IPS-11a (cell line): ENCODE measurements around the gene AMN.
"Not testable (repeated sequence)": the region's sequence is repeated elsewhere in the genome, so short reads cannot be mapped to it uniquely, and the experiment has no call there.

Experiments used
- H3K4me3 ChIP-seq: one replicate; pipeline ENCODE4 v1.5.1; 2013; ENCODE audit warnings: low read depth, low read length, control low read depth

AMN gene

GRCh38 chr14:102922490-102923200, at the start of gene AMN:
AMN (plus strand) TSS chr14:102922663; CDS start chr14:102922689, 26 bp downstream.
- peak within 1 kb of the TSS; percentile 18 for H3K4me3 ChIP-seq

DNA sequence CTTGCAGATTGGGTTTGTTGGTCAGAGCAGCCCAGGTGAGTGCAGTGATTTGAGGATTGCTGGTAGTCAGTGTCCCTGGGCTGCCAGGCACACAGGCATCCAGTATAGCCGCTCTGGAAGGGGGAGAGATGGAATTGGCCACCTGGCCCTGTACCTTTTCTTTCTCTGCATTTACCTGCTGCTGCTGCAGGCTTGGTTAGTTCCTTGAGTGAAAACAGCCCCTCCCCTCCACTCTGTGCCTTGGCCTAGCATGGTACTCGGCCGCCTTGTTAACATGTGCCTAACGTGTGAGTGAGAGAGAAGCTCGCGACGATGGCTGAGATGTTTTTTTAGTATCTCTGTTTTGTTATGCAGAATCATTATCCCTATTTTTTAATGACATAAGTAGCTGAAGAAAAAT, 49.3 kb upstream of the AMN start:
- no peak overlapping the region for H3K4me3 ChIP-seq

- no peak overlapping the region for H3K4me3 ChIP-seq
Measured at GRCh38 chr14:102873546-102874061, 48.9 kb upstream of the AMN start.

DNA sequence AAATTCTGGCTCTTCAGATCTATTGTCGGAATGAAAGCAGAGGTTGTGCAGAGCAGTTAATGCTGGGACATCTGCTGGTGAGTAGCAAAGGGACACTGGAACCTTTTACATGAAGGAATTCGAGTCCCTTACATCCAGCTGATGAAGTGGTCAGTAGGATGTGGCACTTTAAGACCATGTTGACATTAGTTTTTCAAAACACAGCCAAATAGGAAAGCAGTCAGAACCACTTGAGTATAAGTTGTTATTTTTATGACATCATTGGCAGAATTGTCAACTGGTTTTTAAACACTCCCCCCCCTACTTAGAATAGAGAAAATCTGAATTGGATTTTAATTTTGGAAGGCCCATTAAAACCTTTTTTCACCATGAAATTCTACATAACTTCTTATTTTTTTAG, 46.8 kb upstream of the AMN start:
- H3K4me3 ChIP-seq: no peak overlapping the region

GRCh38 chr14:102877511-102877910, 45.0 kb upstream of the AMN start:
- H3K4me3 ChIP-seq: not testable (repeated sequence)

GRCh38 chr14:102878174-102878969, 44.1 kb upstream of the AMN start:
- no peak overlapping the region for H3K4me3 ChIP-seq

GRCh38 chr14:102878970-102879460, 43.4 kb upstream of the AMN start:
- H3K4me3 ChIP-seq: no peak overlapping the region

- H3K4me3 ChIP-seq: no peak overlapping the region
Measured at GRCh38 chr14:102882226-102882906, 40.1 kb upstream of the AMN start.

DNA sequence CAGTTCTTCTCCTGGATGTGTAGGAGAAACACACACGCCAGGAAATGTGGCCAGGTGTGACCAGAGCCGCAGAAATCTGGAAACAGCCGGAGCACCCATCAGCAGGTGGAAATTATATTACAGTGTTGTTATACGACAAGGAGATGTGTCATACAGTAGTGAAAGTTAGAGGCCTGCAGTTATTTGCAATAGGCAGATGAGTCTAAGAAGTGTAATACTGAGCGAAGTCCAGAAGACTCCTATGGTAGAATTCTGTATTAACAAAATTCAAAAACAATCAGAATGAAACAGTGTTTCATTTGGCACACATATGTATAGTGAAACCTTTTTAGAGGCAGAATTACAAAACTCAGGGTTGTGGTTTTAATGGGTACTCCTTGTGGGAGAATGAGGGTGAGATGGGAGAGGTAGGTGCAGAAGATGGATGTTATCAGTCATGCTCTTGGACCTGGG, 39.3 kb upstream of the AMN start:
- H3K4me3 ChIP-seq: no peak overlapping the region

GRCh38 chr14:102883554-102883953, 38.9 kb upstream of the AMN start:
- H3K4me3 ChIP-seq: no peak overlapping the region

DNA sequence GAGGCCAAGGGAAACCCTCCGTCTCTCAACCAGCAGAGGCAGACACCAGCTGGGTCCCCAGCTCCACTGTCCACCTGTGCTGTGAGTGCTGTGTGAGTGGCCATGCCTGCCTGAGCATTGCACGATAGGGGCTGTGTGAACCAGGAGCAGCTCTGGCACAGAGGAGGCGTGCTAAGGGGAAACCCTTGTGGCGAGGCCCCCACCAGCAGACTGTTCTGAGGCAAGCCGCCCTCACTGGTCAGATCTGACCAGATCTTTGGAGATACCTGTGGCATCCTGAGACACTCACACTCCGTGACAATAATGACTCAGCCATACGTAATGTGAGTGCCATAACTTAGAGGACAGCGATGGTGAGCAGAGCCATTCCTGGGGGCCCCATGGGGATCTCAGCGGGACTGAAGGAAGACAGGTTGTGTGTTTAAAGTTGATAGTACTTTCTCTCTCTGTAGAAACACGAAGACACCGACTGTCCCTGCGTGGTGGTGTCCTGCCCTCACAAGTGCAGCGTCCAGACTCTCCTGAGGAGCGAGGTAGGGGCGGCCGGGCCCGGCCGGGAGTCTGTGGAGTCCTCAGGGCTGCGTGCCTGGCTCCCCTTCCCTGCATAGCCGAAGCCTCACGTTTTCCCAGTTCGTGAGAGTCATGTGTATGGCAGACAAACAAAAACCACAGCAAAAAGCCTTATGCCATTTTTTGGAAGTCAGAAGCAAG, 36.6 kb upstream of the AMN start:
- H3K4me3 ChIP-seq: no peak overlapping the region

DNA sequence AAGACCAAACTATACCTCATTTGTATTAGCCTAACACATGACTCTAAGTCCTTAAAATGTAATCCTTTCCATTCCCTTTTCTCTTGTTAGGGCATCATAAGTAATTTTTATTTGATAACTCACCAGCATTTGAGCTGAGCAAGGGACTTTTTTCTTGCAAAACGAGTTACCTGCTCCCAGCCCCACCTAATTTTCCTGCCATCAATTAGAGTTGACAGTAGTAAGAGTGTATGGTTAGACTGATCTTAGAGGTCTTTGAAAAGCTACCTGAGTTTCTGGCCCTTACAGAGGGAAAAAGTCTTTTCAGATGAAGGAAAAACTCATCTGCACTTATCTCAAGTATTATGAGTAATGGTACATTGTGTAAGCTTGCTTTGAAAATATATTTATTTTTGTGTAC, 33.7 kb upstream of the AMN start:
- no peak overlapping the region for H3K4me3 ChIP-seq

DNA sequence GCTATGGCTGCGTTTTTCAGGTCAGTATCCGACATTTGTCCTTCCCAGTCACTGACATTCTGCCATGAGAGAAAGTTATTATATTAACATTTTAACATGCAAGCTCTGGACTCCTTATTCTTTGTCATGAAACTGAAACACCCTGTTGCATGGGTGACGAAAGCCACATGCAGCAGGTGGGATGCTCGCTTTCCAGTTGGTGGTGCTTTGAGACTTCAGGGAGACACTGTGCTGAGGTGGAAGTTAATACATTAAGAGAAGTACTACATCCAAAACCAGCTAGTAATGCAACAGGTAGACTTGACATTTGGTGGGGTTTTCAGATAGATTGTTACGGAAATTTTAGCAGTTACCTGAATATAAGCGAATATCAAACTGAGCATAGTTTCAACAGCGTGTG, 32.8 kb upstream of the AMN start:
- no peak overlapping the region for H3K4me3 ChIP-seq

DNA sequence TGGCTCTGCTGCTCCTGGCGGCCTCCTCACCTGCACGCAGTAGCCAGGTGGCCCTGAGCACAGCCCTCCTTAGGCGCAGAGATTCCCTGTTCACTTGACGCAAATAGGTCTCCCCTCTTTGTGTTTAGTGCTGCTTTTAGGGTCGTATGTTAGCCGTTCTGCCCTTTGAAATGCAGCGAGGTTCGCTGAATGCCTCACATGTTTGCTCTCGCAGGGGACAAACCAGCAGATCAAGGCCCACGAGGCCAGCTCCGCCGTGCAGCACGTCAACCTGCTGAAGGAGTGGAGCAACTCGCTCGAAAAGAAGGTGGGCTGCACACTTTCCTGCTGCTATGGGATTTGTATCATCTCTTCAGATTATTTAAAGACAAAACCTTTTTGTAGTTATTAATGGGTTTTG, 31.4 kb upstream of the AMN start:
- H3K4me3 ChIP-seq: no peak overlapping the region

DNA sequence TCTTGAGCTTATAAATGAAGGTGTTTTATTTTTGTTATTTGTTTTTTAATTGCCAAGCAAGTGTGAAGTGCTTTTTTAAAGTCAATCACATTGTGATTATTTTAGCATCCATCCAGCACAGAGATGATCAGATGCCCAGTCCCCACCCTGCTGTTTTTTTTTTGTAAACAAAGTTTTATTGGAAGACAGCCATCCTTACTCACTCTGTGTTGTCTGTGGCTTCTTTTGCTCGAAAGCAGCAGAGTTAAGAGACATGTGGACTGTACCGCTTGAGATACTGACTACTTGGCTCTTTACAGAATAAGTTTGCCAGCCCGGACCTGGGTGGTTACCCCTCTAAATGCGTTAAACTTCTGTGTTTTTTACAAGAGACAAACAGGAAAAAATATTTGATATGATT, 30.9 kb upstream of the AMN start:
- no peak overlapping the region for H3K4me3 ChIP-seq

DNA sequence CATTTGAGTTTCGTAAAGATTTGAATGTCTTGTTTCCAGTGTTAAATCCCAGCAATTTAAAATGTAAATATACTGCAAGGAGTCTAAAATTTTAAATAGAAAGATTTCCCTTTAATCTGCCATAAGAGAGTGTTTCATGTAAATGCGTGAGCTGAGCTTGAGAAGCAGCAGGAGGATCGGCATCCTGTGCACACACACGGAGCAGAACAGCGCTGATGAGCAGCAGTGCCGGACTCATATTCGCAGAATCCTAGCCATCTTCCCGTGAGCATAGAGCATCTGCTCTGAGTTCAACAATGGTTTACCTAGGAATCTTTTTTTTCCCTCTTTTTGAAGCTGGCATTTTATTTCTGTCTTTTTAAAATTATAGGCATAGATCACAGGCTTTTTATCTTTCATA, 29.8 kb upstream of the AMN start:
- no peak overlapping the region for H3K4me3 ChIP-seq

DNA sequence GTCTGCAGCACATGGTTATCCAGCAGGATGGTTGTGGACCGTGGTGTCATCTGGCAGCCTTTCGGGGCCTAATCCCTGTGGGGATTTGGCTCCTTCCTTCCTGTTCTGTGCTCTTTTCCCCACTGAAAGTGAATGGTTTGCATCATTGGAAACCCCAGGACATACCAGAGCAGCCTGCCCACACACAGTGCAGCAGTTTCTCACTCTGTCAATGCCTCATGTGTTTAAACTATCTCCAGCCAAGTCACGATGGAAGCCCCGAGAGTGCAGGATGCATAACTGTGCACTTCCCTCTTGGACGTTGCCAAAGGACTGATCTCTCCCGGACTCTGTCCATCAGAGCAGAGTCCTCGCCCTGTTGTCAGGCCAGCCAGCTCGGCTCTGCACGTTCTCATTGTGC, 29.0 kb upstream of the AMN start:
- H3K4me3 ChIP-seq: no peak overlapping the region

- not testable (repeated sequence) for H3K4me3 ChIP-seq
Measured at GRCh38 chr14:102896735-102897134, 25.7 kb upstream of the AMN start.

DNA sequence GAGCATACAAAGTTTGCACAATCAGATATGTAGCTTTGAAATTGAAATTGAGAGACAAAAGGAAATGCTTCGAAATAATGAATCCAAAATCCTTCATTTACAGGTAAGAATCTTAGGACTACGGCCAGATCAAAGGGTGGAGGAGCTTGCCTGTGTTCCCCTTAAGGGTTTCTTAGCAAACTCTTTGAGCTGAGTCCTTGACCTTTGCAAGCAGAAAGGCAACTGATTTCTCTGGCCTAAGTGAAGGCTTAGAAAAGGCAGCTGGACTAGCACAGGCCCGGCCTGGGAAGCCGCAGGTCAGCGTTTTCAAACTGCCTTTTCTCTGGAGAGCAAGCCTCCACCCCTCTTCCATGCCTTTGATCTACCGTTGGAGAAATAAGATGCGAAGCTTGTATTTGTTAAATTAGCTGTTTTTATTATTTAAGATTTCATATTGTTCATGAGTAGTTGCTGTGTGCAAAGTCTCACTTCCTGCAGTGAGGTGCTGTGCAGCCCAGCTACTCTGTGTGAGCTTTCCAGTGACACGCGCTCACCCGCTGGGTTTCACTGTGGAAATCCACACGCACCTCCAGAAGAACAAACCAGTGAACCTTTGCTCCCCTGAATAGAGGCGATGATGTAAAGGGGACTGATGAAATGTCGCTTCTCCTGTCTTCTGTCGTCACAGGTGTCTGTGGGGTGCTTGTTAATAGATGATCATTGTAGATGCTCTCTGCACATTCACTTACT, 25.0 kb upstream of the AMN start:
- H3K4me3 ChIP-seq: no peak overlapping the region

GRCh38 chr14:102898298-102898697, 24.2 kb upstream of the AMN start:
- H3K4me3 ChIP-seq: no peak overlapping the region
